K562 (cell line): ENCODE data around the gene TRABD2B. TPM values are rescaled to one million over a fixed set of nuclear protein-coding genes. Genes with fewer than 3 reads are reported as not detected.

ENCODE experiments used
- ATAC-seq: fragments of 200-7000 bp; cut with Tn5 transposase; 3 replicates; pipeline ENCODE4 v1.9.1; 2020; ENCODE audit warnings: moderate library complexity
- BruUV-seq: library from RNA; stranded (reverse); fragments of 400-500 nt; replicated peaks from 2 replicates; lab custom pipeline; 2021; lab: Mats Ljungman, UMichigan
- CTCF ChIA-PET: fragments of 300-600 bp; formaldehyde crosslinking; extraction: SDS; loops from one replicate; lab custom pipeline; 2021; ENCODE audit warnings: low intra/inter-chr PET ratio; lab: Yijun Ruan, JAX
- POLR2A ChIA-PET: fragments of 300-600, 350-650 bp; sonication (Branson Sonifier 250); formaldehyde crosslinking; extraction: SDS; loops from one replicate; lab custom pipeline; 2021; ENCODE audit warnings: antibody characterized with exemption, inconsistent platforms; lab: Yijun Ruan, JAX
- DNase-seq, 4 experiments: peaks; one replicate each; pipeline versions ENCODE4 v3.0.0 to v3.0.0-alpha.2; 2011 to 2018; ENCODE audit warnings: low spot score in 3 of 4, mixed read lengths in 3 of 4; ENCODE audit errors: extremely low read depth in 1 of 4
- FAIRE-seq: peaks from 2 replicates; lab custom pipeline; 2011; peaks lifted over from hg19 to GRCh38; lab: Jason Lieb, UNC
- H2AFZ ChIP-seq: 2 replicates; pipeline ENCODE4 v1.6.0; 2011; ENCODE audit warnings: low read depth, low read length, control low read depth, inconsistent platforms
- H3K27ac ChIP-seq: fragments of 200-600 bp; 3 replicates; pipeline ENCODE4 v1.8.0; 2011; ENCODE audit warnings: low read depth, mild to moderate bottlenecking, control low read depth, inconsistent platforms, low read length, moderate library complexity, mixed read lengths; ENCODE audit errors: extremely low read depth
- H3K27me3 ChIP-seq, 2 experiments: fragments of 300-600 bp in 1 of 2; 2 replicates in 1 of 2; 3 replicates in 1 of 2; pipeline versions ENCODE4 v1.6.0 to v1.8.0; 2011; ENCODE audit warnings: inconsistent platforms in 2 of 2, low read length in 2 of 2, mild to moderate bottlenecking in 1 of 2, mixed read lengths in 1 of 2, moderate library complexity in 1 of 2; ENCODE audit not compliant: control insufficient read depth in 2 of 2, insufficient read depth in 2 of 2
- H3K36me3 ChIP-seq: fragments of 300-600 bp; 3 replicates; pipeline ENCODE4 v1.8.0; 2011; ENCODE audit warnings: mild to moderate bottlenecking, low read length, inconsistent platforms; ENCODE audit not compliant: control insufficient read depth, insufficient read depth
- H3K4me1 ChIP-seq, 2 experiments: fragments of 200-600 bp in 1 of 2; replicated peaks in 1 of 2; 2 replicates in 1 of 2; 3 replicates in 1 of 2; pipeline versions ENCODE4 v1.5.1 to v1.8.0; 2011; ENCODE audit warnings: inconsistent platforms in 2 of 2, low read length in 2 of 2, mild to moderate bottlenecking in 1 of 2, mixed read lengths in 1 of 2, moderate library complexity in 1 of 2; ENCODE audit not compliant: control insufficient read depth in 2 of 2, insufficient read depth in 2 of 2
- H3K4me2 ChIP-seq: 2 replicates; pipeline ENCODE4 v1.6.1; 2011; ENCODE audit warnings: low read length, control low read depth, inconsistent platforms, mixed read lengths; ENCODE audit not compliant: insufficient read depth
- H3K4me3 ChIP-seq: fragments of 200-600 bp; sonication (generic), shearing (Covaris generic); 2 replicates; pipeline ENCODE4 v1.5.1; 2016; ENCODE audit warnings: control low read depth, inconsistent platforms
- H3K79me2 ChIP-seq: fragments of 200-600 bp; 3 replicates; pipeline ENCODE4 v1.8.0; 2011; ENCODE audit warnings: low read length, inconsistent platforms; ENCODE audit not compliant: control insufficient read depth, insufficient read depth
- H3K9ac ChIP-seq, 2 experiments: 2 replicates each; pipeline versions ENCODE4 v1.6.0 to v1.6.1; 2011; ENCODE audit warnings: low read depth in 2 of 2, low read length in 2 of 2, control low read depth in 1 of 2, inconsistent platforms in 1 of 2, mild to moderate bottlenecking in 1 of 2, mixed read lengths in 1 of 2; ENCODE audit not compliant: insufficient read depth in 1 of 2
- H3K9me1 ChIP-seq: one replicate; pipeline ENCODE4 v1.6.0; 2011; ENCODE audit warnings: inconsistent platforms, mild to moderate bottlenecking, low read length, moderate library complexity; ENCODE audit not compliant: control insufficient read depth, insufficient read depth
- H3K9me3 ChIP-seq: replicated peaks from 2 replicates; pipeline ENCODE4 v1.5.1; 2011; ENCODE audit warnings: low read depth, low read length, inconsistent platforms; ENCODE audit not compliant: control insufficient read depth, insufficient read depth
- H4K20me1 ChIP-seq: replicated peaks from 2 replicates; pipeline ENCODE4 v1.6.1; 2011; ENCODE audit warnings: low read length, inconsistent platforms, mixed read lengths; ENCODE audit not compliant: control insufficient read depth, insufficient read depth
- CBX5 ChIP-seq: IDR thresholded peaks from 2 replicates; pipeline ENCODE4 v1.6.1; 2014; ENCODE audit warnings: low read depth, borderline replicate concordance
- RBM25 ChIP-seq: fragments of 200-400 bp; formaldehyde crosslinking; IDR thresholded peaks from 2 replicates; pipeline ENCODE4 v1.6.1; 2018; ENCODE audit warnings: low read length, low read depth, moderate library complexity; ENCODE audit not compliant: severe bottlenecking
- WGBS: fragments of 100-300 bp; shearing (Covaris generic); methylation state at CpG from one replicate; pipeline ENCODE4 v1.1.6; 2016; ENCODE audit warnings: low coverage, mixed read lengths; ENCODE audit not compliant: insufficient coverage; ENCODE audit errors: missing lambda C conversion rate; 5-methylcytosine and 5-hydroxymethylcytosine counted together
- in situ Hi-C: fragments of 300-500 bp; cut with MboI; formaldehyde crosslinking; loops from 4 replicates; pipeline ENCODE4 v1.15.0; 2018; ENCODE audit warnings: inconsistent platforms, mixed read lengths
- intact Hi-C: fragments of 100-400 bp; cut with micrococcal nuclease; formaldehyde crosslinking; loops from 2 replicates; pipeline ENCODE4 v1.14.2; 2022
- polyA plus RNA-seq, 8 experiments: library from polyadenylated mRNA; depleted of rRNA in 4 of 8; stranded (reverse) in 5 of 8; unstranded in 3 of 8; fragments of >200 nt; fragmentation: Nextera tagmentation in 2 of 8; fragmentation: Illumina TruSeq in 1 of 8; extraction: Ambion mirVana in 2 of 8; extraction: Trizol in 1 of 8; gene quantifications; 2 replicates each; pipeline versions ENCODE4 v1.2.1 to v1.2.3, GENCODE V29; 2011 to 2014; ENCODE audit warnings: inconsistent platforms in 1 of 8, missing spikeins in 1 of 8
- total RNA-seq, 7 experiments: library from RNA; depleted of rRNA in 6 of 7; stranded (reverse); fragments of >200 nt in 6 of 7; fragmentation: Illumina TruSeq in 2 of 7; extraction: Trizol in 2 of 7; gene quantifications; 2 replicates each; pipeline versions ENCODE4 v1.2.1 to v1.2.3, GENCODE V29; 2011 to 2021; ENCODE audit warnings: low replicate concordance in 1 of 7
- TF ChIP-seq, protein P1 (sequence below): fragments of 450-650 bp; IDR thresholded peaks from 2 replicates; pipeline ENCODE4 v1.6.1; 2014; ENCODE audit warnings: low read depth, mild to moderate bottlenecking, moderate library complexity, borderline replicate concordance
- TF ChIP-seq, protein P2 (sequence below), 3 experiments: IDR thresholded peaks in 2 of 3; conservative IDR thresholded peaks in 1 of 3; 2 replicates each; pipeline ENCODE4 v1.5.1; 2011 to 2012; ENCODE audit warnings: low read length in 3 of 3, mild to moderate bottlenecking in 3 of 3, control low read depth in 2 of 3, improper control_type of control experiment in 1 of 3, inconsistent platforms in 1 of 3, low read depth in 1 of 3, mixed read lengths in 1 of 3, moderate library complexity in 1 of 3; ENCODE audit not compliant: insufficient read depth in 2 of 3

The TRABD2B gene
- total and polyA plus RNA-seq, 9 of the 15 experiments (the other 6 are each of a cell fraction or from before 2014, with no cell fraction given): not detected

DNA sequence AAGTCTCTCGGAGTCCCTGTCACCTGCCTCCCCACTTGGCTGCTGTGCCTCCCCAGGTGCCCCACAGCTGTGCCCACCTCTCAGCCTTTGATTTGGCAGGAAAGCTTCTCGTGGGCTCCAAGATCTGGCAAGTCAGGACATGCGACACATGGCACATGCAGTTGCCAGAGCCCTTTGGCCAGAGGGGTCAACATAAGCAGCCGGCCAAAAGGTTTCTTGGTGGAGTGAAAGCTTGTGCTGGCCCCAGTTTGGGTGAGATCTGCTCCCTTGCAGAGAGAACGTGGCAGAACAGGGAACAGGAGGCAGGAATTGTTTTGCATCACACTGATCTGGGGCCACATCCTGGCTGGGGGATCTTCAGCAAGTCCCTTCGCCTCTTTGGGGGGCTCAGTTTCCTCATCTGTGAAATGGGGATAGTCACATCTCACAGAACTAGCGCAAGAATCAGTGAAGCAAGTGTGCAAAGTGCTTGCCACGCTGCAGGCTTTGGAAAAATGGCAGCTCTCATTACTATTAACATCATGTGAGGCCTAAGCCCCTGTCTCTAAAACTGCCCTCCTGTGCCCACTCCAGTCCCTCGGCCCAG, 232.6 kb downstream of the TRABD2B start:
- Histone ChIP-seq H3K79me2 (no peaks in the 10 kb centered on the region), H3K4me2 (no peak overlapping the region), H3K27me3 (peaks cover 5 to 68% of the 10 kb centered on the region in 2 experiments; a peak in 3 of 5 replicates), H2AFZ (no peak overlapping the region), H4K20me1 (peaks cover 11% of the 10 kb centered on the region; the same call in 1 of the 2 replicates), H3K36me3 (no peaks in the 10 kb centered on the region), H3K4me3 (no peak overlapping the region), H3K9me1 (no peaks in the 10 kb centered on the region), H3K9me3 (no peaks in the 10 kb centered on the region), H3K9ac (no peak overlapping the region), H3K4me1 (peaks cover 0 to 6% of the 10 kb centered on the region in 2 experiments; a peak in 1 of 5 replicates), H3K27ac (no peak overlapping the region)
- ChIA-PET POLR2A (interaction anchor here (1.2 kb wide), 1 partner anchor 12 kb away, joined by 3 read pairs; no protein-coding TSS in a partner anchor), CTCF (no interaction called here)
- BruUV-seq: no TSS peak
- in situ Hi-C loops: loop anchor here (25.0 kb wide), 1 partner anchor 448 kb away; the partner anchor contains the start of gene SLC5A9
- intact Hi-C loops: no loop called here
- no peak for DNase-seq
- under 1% methylated on average over 9 of the region's 9 CpGs for WGBS
- FAIRE-seq: no peak
- no peak for ATAC-seq
- TF ChIP-seq RBM25 (peak; percentile 71), CBX5 (no peak)
- TF ChIP-seq, protein P1, sequence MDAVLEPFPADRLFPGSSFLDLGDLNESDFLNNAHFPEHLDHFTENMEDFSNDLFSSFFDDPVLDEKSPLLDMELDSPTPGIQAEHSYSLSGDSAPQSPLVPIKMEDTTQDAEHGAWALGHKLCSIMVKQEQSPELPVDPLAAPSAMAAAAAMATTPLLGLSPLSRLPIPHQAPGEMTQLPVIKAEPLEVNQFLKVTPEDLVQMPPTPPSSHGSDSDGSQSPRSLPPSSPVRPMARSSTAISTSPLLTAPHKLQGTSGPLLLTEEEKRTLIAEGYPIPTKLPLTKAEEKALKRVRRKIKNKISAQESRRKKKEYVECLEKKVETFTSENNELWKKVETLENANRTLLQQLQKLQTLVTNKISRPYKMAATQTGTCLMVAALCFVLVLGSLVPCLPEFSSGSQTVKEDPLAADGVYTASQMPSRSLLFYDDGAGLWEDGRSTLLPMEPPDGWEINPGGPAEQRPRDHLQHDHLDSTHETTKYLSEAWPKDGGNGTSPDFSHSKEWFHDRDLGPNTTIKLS: no peak
- TF ChIP-seq, protein P2, sequence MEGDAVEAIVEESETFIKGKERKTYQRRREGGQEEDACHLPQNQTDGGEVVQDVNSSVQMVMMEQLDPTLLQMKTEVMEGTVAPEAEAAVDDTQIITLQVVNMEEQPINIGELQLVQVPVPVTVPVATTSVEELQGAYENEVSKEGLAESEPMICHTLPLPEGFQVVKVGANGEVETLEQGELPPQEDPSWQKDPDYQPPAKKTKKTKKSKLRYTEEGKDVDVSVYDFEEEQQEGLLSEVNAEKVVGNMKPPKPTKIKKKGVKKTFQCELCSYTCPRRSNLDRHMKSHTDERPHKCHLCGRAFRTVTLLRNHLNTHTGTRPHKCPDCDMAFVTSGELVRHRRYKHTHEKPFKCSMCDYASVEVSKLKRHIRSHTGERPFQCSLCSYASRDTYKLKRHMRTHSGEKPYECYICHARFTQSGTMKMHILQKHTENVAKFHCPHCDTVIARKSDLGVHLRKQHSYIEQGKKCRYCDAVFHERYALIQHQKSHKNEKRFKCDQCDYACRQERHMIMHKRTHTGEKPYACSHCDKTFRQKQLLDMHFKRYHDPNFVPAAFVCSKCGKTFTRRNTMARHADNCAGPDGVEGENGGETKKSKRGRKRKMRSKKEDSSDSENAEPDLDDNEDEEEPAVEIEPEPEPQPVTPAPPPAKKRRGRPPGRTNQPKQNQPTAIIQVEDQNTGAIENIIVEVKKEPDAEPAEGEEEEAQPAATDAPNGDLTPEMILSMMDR (IDR thresholded peaks at IDR 0.05 in 2 of 3, conservative IDR thresholded peaks at IDR 0.05 in 1 of 3; ENCODE audit: insufficient read depth in 2 of 3, low read depth in 1 of 3, low read length in 3 of 3): no peak
